Spleen (tissue), 7 donors: ENCODE results near the gene CNN3.

Experiments used
- POLR2AphosphoS5 ChIP-seq, 3 donors: sonication (generic); formaldehyde crosslinking; IDR thresholded peaks; one replicate each; pipeline ENCODE4 v1.5.1; 2017; ENCODE audit warnings: antibody characterized with exemption in 3 of 3
- TF ChIP-seq, protein P1 (sequence below), 11 experiments: fragments of 200-600 bp in 7 of 11; fragments of 450-650 bp in 4 of 11; sonication (generic) in 4 of 11; IDR thresholded peaks in 8 of 11; conservative IDR thresholded peaks in 3 of 11; 1 replicate in 7 of 11; 2 replicates in 4 of 11; pipeline versions ENCODE4 v1.4.0 to v1.8.0; 2016 to 2021; ENCODE audit warnings: antibody characterized with exemption in 11 of 11, inconsistent platforms in 4 of 11, mild to moderate bottlenecking in 1 of 11
- donor health status: DM: no; HTN: no; CAD: no; lungs with moderate emphysema.
- donor health status: DM: no; HTN: no; CAD: no.
- donor health status: DM: no; HTN: no; CAD: no.

- TF ChIP-seq, protein P1, sequence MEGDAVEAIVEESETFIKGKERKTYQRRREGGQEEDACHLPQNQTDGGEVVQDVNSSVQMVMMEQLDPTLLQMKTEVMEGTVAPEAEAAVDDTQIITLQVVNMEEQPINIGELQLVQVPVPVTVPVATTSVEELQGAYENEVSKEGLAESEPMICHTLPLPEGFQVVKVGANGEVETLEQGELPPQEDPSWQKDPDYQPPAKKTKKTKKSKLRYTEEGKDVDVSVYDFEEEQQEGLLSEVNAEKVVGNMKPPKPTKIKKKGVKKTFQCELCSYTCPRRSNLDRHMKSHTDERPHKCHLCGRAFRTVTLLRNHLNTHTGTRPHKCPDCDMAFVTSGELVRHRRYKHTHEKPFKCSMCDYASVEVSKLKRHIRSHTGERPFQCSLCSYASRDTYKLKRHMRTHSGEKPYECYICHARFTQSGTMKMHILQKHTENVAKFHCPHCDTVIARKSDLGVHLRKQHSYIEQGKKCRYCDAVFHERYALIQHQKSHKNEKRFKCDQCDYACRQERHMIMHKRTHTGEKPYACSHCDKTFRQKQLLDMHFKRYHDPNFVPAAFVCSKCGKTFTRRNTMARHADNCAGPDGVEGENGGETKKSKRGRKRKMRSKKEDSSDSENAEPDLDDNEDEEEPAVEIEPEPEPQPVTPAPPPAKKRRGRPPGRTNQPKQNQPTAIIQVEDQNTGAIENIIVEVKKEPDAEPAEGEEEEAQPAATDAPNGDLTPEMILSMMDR (IDR thresholded peaks at IDR 0.05 in 8 of 11, conservative IDR thresholded peaks at IDR 0.05 in 3 of 11), result no peak
- TF ChIP-seq POLR2AphosphoS5 (IDR thresholded peaks at IDR 0.05), result no peak
These were observed 42.8 kb downstream of the CNN3 start for GRCh38 chr1:94884106-94884505.
